SK-N-MC (cell line): Measurements from ENCODE around the gene RBMS3.

Source experiments
- EZH2 ChIP-seq: fragments of 200-600 bp; sonication (generic); IDR thresholded peaks from one replicate; pipeline ENCODE4 v1.6.1; 2017; ENCODE audit warnings: antibody characterized with exemption
- FOXP2 ChIP-seq: optimal IDR thresholded peaks from 2 replicates; pipeline ENCODE3; 2011; ENCODE audit warnings: mild to moderate bottlenecking, moderate library complexity; ENCODE audit not compliant: insufficient read depth; ENCODE audit errors: extremely low read length, control extremely low read depth

GRCh38 chr3:29576675-29577074 lies 295.8 kb downstream of the RBMS3 start:
- TF ChIP-seq EZH2 (no peak), FOXP2 (no peak)
